ENCODE results near the gene NDFIP1.
"Not testable (repeated sequence)": the region's sequence is repeated elsewhere in the genome, so short reads cannot be mapped to it uniquely, and the experiment has no call there.

The NDFIP1 gene

DNA sequence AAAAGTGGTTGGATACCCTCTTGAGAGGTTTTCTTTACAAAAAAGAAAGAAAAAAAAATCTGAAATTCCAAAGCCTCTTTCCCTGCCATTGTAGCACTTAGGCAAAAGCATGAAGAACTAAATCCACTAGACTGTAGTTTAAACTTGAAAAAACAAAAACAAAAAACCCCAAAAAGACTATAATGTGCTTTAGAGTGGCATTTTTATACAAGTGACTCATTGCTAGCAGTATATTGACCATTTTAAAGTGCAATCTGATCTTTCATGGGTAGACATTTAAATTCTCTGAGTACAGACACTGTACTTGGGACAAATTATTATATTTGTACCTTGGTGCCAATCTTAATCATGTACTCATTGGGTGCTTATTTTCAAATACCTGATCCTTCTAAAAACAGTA is 50.8 kb downstream of the NDFIP1 start:
- DNase-seq = no peak

DNA sequence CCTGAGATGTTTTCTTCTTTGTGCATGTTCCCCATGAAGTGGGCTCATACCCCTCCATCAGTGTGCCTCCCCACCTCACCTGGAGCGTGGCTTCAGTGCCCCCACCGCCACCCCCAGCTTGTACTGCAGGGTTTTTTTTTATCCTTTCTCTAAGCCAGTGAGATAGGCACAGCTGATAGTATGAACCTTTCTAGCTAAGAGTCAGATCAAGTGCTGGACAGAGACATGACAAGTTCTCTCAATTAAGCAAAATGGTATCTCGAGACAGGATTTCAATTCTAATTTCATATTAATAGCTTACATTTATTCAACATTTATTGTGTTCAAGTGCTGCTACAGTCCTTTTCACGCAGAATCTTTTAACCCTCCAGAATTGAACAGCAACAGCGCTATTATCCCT is 55.7 kb downstream of the NDFIP1 start:
- DNase-seq = no peak

DNA sequence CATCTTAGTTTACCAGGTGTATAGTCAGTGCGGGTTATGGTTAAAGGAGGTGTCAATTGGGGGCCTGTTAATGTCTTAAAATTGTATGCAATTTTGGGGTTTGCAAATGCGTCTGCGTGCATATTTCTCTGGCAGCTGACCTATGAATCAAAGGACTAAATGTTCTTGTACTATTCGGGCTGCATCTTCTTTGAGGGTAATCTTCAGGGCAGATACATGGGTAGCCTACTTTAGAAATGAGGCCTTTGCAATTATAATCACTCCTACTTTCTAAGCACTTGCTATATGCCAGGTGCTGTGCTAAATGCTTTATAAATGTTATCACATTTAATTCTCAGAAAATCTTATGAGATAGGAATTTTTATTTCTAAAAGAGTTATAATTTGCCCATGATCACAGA is 58.2 kb downstream of the NDFIP1 start:
- DNase-seq = no peak

DNA sequence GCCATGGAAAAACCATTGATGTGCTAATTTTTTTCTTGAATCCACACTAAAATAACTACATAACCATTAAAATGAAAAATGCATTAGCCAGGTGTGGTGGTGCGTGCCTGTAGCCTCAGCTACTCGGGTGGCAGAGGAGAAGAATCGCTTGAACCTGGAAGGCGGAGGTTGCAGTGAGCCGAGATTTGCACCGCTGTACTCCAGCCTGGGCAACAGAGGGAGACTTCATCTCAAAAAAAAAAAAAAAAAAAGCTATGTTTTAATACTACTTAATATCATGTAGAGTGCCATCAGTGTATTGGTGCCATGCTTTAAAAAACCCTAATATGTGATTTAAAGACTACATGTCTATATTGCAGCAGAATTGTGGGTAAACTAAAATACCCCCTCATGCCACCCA is 58.9 kb downstream of the NDFIP1 start:
- no peak for DNase-seq

DNA sequence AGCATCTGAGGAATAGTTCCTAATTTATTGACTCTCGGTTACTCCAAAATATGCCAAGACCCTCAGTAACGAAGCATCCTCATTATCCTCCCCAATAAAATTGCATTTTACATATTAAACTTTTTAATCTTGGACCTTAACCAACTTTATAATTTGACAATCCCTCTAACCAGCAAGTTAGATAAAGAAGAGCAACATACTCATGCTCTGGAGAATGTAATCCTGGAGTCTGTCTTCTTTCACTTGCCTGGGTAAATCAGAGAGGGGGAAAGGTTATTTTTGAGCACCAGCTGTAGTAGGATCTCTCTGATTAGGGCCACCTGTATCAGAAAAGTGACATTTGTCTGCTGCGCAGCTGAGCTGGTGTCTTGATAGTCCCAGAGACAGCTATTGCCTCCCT is 59.8 kb downstream of the NDFIP1 start:
- no peak for DNase-seq

DNA sequence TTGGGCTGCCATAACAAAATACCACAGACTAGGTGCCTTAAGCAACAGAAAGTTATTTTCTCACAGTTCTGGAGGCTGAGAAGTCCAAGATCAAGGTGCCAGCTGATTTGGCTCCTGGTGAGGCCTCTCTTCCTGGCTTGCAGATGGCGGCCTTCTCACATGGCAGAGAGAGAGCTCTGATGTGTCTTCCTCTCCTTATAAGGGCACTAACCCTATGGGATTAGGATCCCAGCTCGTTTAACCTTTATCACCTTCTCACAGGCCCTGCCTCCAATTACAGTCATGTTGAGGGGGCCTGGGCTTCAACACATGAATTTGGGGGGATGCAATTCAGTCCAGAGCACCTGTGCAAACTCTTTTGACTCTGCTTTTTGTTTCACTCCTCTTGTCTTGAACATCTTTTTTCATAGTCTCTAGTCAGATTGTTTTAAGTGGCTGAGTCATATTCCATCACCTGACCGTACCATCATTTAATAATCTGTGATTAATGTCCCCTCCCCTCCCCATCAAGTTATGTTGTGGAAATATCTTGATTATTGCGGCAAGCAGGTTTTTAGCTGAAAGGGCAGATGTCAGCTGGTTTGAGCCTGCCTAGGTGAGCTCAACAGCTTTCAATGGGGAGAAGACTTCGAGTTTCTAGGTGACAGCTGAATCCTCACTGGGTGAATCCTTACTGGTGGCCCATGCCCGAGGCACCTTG is 61.8 kb downstream of the NDFIP1 start:
- DNase-seq = no peak

DNA sequence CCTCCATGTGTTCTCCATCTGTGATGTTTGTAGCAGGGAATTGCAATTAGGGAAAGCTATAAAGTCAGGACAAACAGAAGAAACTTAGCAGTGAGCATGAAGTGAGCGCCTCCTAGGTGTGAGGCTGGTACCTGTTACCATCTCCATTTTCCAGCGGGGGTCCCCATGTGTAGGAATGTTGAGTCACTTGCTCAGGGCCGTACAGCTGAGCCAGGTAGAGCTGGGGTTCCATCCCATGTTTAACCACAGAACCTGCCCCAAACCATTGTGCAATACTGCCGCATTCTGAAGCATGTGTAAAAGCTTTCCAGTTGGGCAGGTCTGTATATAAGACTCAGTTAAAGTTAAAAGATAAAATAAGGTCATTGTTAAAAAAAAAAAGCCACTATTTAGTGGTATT is 62.7 kb downstream of the NDFIP1 start:
- no peak for DNase-seq

DNA sequence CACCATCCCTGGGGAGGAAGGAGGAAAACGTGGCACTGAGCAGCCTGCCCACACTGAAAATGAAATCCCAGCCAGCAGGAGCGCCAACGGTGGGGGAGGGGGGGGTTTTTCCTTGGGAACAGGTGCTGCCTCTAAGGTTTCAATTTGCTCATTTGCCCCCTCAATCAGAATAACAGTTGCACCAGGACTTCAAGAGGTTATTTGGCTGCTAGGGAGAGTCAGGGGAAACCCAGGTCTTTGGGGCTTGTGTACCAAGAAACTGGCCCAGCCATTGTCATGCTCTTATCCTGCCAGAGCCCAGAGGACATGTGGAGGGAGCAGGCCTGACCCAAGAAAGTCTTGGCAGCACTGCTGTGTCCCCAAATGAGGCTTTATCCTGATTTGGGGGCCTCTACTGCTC is 66.5 kb downstream of the NDFIP1 start:
- DNase-seq = no peak

DNA sequence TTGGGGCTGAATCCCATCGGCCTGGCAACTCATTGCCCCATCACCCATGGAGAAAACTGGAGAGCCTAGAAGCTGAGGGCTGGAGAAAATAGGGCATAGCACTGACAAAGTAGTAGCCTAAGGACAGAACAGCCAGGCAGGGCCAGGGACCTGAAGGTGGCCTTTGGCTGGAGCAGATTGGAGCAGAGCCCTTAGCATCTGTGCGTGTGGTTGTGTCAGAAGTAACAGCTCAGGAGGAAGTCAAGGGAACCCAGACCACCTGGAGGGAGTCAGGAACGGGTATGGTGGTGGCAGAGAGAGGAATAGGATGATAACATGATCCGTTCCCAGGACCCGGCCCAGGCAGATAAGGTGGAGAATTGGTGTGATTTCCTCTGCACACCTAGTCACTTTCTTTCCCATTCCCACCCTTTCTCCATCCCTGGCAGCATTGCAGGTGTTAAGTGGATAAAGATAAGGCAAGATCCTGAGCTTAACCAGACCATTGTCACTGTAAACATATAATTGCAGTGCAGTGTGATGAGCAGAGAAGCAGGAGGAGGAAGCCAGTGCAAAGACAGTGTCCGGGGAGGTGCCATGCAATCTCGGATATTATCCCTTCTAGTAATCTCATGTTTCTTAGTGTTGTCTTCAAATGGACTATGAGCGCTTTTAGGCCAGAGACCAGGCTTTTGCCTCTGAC is 67.0 kb downstream of the NDFIP1 start:
- DNase-seq = no peak

DNA sequence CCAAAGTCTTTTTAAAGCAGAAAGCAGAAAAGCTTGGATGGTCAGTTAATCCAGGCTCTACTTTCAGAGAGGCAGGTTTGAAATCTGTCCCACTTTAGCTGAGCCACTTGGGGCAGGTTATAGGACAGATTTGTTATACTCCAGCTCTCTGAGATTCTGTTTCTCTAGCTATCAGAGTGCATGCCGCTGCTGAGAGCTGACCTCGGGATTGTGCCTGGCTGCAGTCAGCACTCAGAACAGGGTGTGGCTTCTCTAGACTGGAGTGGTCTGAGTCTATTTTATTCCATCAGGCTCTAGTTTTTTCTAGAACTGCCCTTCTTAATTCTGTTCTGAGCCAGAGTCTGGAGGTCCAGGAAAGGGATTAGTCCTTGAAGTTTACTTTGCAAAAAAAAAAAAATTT is 67.7 kb downstream of the NDFIP1 start:
- DNase-seq = no peak

DNA sequence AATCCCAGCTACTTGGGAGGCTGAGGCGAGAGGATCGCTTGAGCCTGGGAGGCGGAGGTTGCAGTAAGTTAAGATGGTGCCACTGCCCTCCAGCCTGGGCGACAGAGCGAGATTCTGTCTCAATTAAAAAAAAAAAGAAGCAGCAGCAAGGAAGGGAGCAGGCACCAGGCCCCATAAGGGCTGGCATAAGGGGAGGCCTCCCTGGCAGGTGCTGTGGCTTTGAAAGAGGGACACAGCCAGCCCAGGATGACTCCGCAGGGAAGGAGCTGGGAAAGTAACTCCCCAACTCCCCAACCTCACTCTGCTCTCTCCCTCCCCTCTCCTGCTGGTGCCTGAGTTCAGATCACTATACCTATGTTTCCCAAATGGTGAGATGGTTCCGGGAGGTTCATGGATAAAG is 70.1 kb downstream of the NDFIP1 start:
- no peak for DNase-seq

DNA sequence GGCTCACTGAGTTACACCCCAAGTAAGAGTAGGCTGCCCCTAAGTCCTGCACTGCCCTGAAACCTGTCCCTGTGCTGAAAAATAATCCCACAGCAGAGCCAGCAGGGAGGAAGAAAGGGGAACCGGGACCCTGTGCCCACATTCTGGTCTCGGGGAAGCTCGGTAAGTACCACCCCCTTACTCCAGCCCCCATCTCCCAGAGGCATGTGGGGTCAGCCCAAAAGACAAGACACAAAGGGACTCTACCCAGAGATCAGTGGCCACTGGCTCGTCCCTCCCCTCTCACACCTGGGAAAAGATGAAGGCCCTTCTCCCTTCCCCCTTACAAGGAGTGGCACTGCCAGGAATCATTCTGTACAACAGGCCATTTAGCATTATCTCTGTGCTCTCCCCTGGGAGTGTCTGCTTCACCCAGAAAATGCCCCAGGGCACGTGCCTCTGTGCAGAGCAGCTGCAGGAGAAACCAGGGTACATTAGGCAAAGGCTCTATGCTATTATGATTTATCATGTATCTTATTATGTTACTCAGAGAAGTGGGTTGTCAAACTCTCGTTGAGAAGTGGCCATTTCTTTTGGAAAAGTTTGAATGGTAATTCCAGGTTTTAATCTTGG is 71.3 kb downstream of the NDFIP1 start:
- no peak for DNase-seq

DNA sequence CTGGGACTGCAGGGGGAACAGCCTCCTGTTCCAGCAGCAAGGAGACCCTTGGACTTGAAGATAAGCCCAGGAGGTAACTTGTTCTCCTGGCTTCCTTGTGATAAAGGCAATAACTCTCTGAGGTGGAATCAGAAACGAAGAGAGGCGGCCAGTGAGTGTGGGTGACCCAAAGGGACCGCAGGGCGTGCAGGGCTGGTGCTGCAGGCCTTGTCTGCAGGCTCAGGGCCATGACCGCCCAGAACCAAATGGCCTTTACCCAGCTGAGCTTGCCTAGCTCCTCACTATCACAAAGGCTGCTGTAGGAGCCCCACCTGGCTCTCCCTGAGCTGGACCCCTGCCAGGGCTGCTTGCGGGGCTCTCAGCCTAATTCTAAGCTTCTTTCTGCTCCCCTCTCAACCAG is 72.5 kb downstream of the NDFIP1 start:
- DNase-seq = no peak

DNA sequence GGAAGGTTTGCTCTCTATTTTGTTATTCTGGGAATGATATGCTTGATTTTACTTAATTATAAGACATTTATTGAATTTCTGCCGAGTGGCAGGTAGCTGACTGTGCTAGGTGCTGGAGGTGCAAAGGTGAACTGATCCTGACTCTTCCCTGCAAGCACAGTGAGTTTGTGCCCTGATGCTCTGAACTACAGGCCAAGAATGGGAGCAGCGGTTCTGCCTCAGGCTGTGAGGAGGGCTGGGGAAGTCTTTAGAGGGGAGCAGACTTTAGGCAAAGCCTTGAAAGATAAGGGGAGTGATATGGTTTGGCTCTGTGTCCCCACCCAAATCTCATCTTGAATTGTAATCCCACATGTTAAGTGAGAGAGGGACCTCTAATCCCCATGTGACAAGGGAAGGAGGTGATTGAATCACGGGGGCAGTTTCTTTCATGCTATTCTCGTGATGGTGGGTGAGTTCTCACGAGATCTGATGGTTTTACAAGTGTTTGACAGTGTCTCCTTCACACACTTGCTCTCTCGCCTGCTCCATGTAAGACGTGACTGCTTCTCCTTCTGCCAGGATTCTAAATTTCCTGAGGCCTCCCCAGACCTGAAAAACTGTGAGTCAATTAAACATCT is 73.1 kb downstream of the NDFIP1 start:
- no peak for DNase-seq

DNA sequence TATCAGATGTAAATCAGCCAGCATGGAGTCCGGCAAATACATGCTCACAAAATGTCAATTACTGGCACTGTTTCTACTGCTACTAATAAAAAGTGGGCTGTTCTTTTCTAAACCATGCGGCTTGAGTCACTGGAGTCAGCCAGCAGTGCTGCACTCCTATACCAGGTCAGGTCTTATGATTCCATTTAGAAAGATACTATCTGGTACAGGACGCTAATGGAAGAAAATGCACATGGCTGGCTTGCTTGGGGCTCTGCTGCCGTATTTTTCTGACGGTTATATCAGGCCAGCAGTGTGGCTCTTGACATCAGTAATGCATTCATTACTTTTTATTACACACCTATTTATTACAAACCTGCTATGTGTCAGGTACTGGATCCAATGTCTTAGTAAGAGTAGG is 74.3 kb downstream of the NDFIP1 start:
- DNase-seq = no peak

DNA sequence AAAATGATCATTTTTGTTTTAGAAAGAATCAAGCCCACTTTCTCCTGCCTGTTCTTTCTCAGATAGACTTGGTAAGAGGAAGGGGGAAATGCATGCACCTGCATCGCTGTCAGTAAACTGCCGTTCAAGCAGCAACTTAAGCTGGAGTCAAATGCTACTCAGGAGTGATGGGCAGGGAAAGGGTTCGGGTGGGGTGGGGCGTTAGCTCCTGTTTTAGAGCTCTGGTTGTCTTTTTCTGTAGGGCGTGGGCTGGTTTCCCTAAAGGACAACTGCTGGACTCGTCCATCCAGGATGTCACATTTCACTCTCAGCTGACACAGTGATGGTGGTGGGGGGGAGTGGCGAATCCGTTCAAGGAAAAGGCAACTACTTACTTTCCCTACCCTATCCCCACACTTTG is 75.0 kb downstream of the NDFIP1 start:
- no peak for DNase-seq

DNA sequence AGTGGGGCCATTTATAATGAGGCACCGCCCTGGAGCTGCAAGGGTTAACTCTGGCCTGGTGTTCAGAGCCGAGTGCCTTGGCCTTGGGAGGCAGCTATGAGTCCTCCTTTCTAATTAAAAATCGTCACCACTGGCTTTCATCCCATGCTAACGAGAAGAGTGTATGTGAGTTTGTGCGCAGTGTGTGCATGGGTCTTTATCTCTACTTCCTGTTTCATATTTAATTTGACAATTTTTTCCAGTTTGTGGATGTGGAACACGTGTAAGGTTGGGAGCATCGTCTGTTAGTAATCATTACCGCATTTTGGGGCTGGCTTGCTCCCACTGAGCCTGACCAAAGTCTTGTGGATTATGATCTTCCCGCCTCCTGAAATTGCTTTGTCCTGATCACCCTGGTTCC is 76.4 kb downstream of the NDFIP1 start:
- no peak for DNase-seq

DNA sequence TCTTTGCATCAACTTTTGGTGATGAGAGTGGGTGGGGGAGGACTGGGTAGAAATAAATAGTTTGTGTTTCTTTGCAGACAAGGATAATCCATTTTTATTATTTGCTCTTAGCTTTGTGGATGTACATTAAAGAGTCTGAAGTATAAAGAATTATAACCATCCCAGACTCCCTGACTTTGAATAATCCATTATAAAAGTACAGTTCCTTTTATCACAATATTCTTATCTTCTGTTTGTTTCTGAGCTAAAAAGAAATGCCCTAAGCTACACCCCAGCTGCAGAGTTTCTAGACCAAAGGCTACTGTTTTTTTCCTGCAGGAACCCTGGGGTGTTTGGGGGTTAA is 77.9 kb downstream of the NDFIP1 start:
- DNase-seq = no peak

DNA sequence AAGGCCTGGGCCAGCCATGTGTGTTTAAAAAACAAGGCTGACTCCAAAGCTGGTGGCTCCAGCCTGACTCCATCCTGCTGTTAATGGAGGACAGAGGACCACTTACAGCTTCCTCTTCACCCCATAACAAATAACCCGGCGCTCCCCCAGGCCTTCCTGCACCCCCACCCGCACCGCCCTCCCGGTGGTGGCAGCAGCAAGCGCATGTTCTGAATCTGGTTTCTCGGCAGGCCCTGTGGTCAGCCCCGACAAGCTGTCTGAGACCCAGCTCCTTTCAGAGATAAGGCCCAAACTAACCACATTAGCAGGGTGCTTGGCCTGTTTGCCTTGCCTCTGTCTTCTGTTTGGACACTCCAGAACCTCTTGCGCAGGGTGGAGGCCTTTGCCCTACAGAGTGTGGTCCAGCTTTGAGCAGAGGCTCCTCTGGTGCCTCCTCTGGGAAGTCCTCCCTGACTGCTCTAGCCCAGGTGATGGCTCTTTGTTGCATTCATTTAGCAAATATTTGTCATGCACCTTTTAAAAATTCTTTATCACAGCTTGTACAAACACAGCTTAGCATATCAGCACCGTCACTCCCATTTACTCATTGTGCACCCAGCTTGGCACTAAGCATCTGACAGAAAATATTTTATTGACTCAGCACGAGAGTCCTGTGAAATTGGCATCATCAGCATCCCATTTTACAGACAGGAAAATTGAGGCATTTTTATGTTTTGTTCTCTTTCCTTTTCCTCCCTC is 78.4 kb downstream of the NDFIP1 start:
- no peak for DNase-seq

DNA sequence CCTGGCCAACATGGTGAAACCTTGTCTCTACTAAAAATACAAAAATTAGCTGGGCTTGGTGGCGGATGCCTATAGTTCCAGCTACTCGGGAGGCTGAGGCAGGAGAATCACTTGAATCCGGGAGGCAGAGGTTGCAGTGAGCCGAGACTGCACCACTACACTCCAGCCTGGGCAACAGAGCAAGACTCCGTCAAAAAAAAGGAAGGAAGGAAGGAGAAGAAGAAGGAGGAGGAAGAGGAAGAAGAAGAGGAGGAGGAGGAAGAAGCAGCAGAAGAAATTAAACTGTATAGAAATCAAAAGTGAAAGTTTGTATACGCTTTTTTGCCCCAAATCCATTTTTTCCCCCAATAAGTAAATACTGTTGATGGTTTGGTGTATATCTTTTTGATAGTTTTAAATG is 80.1 kb downstream of the NDFIP1 start:
- not testable (repeated sequence) for DNase-seq

DNA sequence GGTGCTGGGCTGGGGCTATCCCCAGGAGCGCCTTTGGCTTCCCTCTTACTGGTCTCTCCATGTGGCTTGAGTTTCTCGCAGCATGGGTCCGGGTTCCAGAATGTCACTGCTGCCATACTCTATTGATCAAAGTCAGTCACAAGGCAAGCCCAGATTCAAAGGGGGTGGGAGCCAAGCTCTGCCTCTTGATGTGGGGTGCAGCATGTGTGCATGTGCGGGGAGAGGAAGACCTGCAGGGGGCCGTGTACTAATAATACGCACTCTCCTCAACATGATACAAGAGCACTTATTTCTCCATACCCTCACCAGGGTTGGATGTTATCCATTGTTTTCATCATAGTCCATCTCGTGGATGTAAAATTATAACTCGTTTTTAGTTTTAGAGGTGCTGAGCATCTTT is 81.2 kb downstream of the NDFIP1 start:
- DNase-seq = no peak

DNA sequence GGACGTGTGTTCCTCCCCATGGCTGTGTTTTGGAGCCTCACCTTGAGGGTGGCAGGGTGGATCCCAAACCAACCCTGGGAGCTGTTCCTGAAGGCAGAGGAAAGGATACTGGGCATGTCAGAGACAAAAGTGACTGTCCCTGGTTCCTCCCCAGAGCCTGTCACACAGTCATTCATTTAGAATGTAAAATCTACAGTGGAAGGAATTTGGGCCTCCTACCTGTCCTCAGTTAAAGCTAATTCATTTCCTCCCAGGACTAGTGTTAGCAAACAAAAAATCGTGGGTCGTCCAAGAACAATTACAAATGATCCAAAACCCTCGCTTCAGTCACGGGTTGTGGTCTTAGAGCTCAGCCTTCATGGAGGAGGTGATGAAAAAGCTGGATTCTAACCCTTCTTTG is 83.2 kb downstream of the NDFIP1 start:
- no peak for DNase-seq

DNA sequence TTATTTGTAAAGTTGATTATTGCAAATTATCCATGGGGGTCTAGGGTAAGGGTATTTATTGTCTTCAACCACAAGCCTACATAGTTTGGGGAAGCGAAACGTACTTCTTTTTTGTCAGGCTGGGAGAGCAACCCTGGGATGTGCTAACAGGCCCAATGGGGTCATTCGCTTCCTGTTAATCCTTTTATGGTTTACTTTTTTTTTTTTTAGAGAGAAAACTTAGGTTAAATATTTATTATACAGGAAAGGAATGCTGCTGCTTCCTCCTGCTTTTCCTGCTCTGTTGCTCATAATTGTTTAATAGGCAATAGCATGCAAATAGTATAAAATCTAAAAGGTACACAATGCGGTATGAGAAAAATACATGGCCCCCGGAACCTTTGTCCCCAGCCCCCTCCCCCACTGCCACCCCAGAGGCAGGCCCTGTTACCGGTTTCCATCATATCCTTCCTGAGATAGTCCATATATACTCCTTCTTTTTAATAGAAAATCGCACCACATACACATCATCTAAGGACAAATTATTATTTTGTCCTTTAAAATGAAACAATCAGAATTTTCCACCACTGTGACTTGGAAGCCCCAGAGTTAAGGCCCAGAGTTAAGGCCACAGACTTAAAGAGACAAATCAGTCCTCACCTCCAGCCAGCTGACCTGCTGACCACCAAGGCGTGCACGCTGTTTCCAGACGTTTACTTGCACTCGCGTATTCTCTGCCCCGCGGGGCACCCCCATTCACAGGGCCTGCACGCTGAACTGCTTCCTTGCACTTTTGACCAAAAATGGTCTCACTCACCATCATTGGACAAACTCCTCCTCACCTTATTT is 83.9 kb downstream of the NDFIP1 start:
- no peak for DNase-seq

Measured in CD4-positive, alpha-beta T cell treated with Interleukin-17A for 4 hours (primary cell).